BLaER1 (cell line): ENCODE results near the gene PPM1E.
"Not testable (repeated sequence)": the region's sequence is repeated elsewhere in the genome, so short reads cannot be mapped to it uniquely, and the experiment has no call there.

Experiments
- H3K27ac ChIP-seq: shearing (Covaris generic); formaldehyde crosslinking; 2 replicates; pipeline ENCODE4 v1.8.1; 2022
- H3K27me3 ChIP-seq: shearing (Covaris generic); formaldehyde crosslinking; 2 replicates; pipeline ENCODE4 v1.8.1; 2022
- H3K36me3 ChIP-seq: shearing (Covaris generic); formaldehyde crosslinking; 2 replicates; pipeline ENCODE4 v1.8.1; 2022
- H3K4me1 ChIP-seq: shearing (Covaris generic); formaldehyde crosslinking; 2 replicates; pipeline ENCODE4 v1.8.1; 2022
- H3K4me2 ChIP-seq: shearing (Covaris generic); formaldehyde crosslinking; 2 replicates; pipeline ENCODE4 v1.8.1; 2022
- H3K4me3 ChIP-seq: shearing (Covaris generic); formaldehyde crosslinking; 2 replicates; pipeline ENCODE4 v1.8.1; 2022
- H3K9ac ChIP-seq: shearing (Covaris generic); formaldehyde crosslinking; 2 replicates; pipeline ENCODE4 v1.8.1; 2022
- H3K9me3 ChIP-seq: shearing (Covaris generic); formaldehyde crosslinking; 2 replicates; pipeline ENCODE4 v1.8.1; 2022
- H4K20me1 ChIP-seq: shearing (Covaris generic); formaldehyde crosslinking; 2 replicates; pipeline ENCODE4 v1.8.1; 2022
- Cebpa-rat ChIP-seq: shearing (Covaris generic); IDR thresholded peaks from 2 replicates; pipeline ENCODE4 v1.8.1; 2022

Gene PPM1E

DNA sequence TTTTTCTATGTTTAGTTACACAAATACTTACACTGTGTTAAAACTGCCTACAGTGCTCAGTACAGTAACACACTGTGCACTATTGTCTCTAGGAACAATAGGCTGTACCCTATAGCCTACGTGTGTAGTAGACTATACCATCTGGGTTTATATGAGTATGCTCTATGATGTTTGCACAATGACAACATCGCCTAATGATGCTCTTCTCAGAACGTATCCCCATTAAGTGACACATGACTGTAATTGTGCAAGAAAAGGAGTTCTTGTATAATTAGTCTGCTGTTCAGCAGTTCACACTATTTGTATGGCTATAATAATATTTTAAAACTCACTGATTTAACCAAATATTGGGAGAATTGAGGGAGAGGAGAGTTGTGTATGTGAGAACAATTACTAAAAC lies 177.3 kb downstream of the PPM1E start:
- TF ChIP-seq Cebpa-rat, result no peak
- H3K4me2 ChIP-seq, result no peak overlapping the region
- H3K27ac ChIP-seq, result no peak overlapping the region
- no peaks in the 10 kb centered on the region for H4K20me1 ChIP-seq
- H3K9me3 ChIP-seq, result no peaks in the 10 kb centered on the region
- no peak overlapping the region for H3K9ac ChIP-seq
- no peak overlapping the region for H3K4me3 ChIP-seq
- H3K4me1 ChIP-seq, result no peaks in the 10 kb centered on the region
- H3K36me3 ChIP-seq, result no peaks in the 10 kb centered on the region
- H3K27me3 ChIP-seq, result no peaks in the 10 kb centered on the region

DNA sequence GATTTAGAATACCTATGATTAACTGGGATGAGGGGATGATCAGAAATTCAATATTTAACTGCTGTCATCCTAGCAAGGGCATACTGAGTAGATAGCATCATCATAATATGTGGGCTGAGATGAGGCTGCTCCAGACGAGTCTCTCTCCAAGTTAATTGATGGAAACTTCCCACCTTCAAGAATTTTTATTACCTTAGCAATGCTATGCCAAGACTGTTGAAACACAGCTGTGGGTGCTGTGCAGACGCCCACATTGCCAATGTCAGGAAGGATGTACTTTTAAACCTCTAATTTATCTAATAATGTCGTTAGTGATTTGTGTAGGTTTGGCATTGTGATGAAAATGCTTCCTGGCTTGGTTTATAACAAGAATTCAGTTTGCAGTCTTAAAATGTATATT lies 180.6 kb downstream of the PPM1E start:
- no peaks in the 10 kb centered on the region for H3K27me3 ChIP-seq

DNA sequence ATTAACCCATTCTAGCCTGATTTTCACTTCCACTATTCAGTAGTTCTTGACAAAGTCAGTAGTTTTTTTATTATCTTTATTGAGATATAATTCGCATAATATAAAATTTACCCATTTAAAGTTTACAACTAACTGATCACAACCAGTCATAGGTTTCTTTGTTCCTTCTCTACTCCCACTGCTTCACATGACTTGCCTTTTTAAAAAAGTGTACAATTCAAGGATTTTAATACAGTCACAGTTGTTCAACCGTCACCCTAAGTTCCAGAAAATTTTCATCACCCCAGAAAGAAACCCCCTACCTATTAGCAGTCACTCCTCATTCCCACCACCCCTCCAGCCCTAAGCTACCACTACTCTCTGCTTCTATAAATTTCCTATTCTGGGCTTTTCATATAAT lies 188.5 kb downstream of the PPM1E start:
- H3K4me3 ChIP-seq, result no peak overlapping the region
- TF ChIP-seq Cebpa-rat, result no peak
- H3K36me3 ChIP-seq, result no peaks in the 10 kb centered on the region
- H3K9ac ChIP-seq, result no peak overlapping the region
- H4K20me1 ChIP-seq, result no peaks in the 10 kb centered on the region
- no peak overlapping the region for H3K4me2 ChIP-seq
- H3K9me3 ChIP-seq, result peaks cover 17% of the 10 kb centered on the region
- no peak overlapping the region for H3K27ac ChIP-seq
- no peaks in the 10 kb centered on the region for H3K27me3 ChIP-seq
- H3K4me1 ChIP-seq, result 0 out of 2 replicates have a peak, but pooled peaks cover 5% of the 10 kb centered on the region

More for the DNA sequence above, 180.6 kb downstream of the PPM1E start:
- no peak for TF ChIP-seq Cebpa-rat
- Histone ChIP-seq H3K27ac (no peak overlapping the region), H3K36me3 (no peaks in the 10 kb centered on the region), H3K4me2 (no peak overlapping the region), H3K9ac (no peak overlapping the region), H3K4me1 (no peaks in the 10 kb centered on the region), H4K20me1 (no peaks in the 10 kb centered on the region), H3K4me3 (no peak overlapping the region), H3K9me3 (no peaks in the 10 kb centered on the region)

DNA sequence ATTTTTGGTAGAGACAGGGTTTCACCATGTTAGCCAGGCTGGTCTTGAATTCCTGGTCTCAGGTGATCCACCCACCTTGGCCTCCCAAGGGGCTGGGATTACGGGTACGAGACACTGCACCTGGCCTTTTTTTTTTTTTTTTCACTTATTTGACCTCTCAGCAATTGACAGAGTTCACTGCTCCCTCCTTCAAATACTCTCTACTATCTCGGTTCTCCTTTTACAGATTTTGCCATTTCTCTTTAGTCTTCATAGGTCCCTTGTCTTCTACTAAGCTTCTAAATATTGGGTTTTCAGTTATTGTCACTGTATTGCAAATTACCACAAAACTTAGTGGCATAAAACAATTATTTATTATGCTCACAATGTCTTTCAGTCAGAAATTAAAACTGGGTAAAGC lies 191.8 kb downstream of the PPM1E start:
- no peaks in the 10 kb centered on the region for H4K20me1 ChIP-seq
- no peak overlapping the region for H3K27ac ChIP-seq
- no peak overlapping the region for H3K4me3 ChIP-seq
- H3K4me1 ChIP-seq, result 0 out of 2 replicates have a peak, but pooled peaks cover 5% of the 10 kb centered on the region
- no peak overlapping the region for H3K9ac ChIP-seq
- H3K36me3 ChIP-seq, result peaks cover 8% of the 10 kb centered on the region
- peaks cover 50% of the 10 kb centered on the region for H3K9me3 ChIP-seq
- no peak for TF ChIP-seq Cebpa-rat
- H3K27me3 ChIP-seq, result no peaks in the 10 kb centered on the region
- H3K4me2 ChIP-seq, result no peak overlapping the region

DNA sequence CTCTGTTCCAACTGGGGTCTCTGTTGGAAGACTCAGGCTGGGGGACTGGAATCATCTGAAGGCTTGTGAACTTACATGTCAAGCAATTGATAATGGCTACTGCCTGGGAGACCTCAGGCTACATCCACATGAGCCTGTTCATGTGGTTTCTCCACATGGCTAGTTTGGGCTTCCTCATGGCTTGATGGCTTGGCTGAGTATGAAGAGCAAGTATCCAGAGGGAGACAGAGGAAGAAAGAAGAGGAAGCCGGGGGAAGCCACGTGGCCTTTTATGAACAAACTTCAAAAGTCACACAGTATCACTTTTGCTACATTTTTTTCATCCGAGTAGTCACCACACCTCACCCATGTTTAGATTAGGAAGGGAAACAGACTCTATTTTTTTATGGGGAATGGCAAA lies 192.2 kb downstream of the PPM1E start:
- no peak overlapping the region for H3K27ac ChIP-seq

DNA sequence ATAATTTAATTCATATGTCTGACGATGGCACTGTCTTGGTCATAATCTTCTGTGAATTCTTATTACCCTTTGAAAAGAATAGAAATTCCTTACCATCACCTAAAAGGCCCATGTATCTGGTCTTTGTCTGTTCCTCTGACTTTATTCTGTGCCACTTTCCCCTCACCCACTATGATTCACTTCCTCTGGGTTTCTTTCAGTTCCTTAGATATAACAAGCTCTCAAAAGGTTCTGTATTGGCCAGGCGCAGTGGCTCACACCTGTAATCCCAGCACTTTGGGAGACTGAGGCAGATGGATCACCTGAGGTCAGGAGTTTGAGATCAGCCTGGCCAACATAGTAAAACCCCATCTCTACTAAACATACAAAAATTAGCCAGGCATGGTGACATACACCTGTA lies 198.7 kb downstream of the PPM1E start:
- H3K9me3 ChIP-seq, result peaks cover 38% of the 10 kb centered on the region
- H3K4me3 ChIP-seq, H3K27me3 ChIP-seq, H3K27ac ChIP-seq, H3K36me3 ChIP-seq, H3K4me1 ChIP-seq, H4K20me1 ChIP-seq, H3K9ac ChIP-seq, H3K4me2 ChIP-seq: not testable (repeated sequence)

More for the DNA sequence above, 192.2 kb downstream of the PPM1E start:
- Histone ChIP-seq H4K20me1 (no peaks in the 10 kb centered on the region), H3K36me3 (peaks cover 9% of the 10 kb centered on the region), H3K27me3 (no peaks in the 10 kb centered on the region), H3K4me1 (0 out of 2 replicates have a peak, but pooled peaks cover 5% of the 10 kb centered on the region), H3K4me3 (no peak overlapping the region), H3K4me2 (peak overlapping the region; percentile 5; the same call in 1 of the 2 replicates), H3K9me3 (peaks cover 52% of the 10 kb centered on the region), H3K9ac (no peak overlapping the region)
- no peak for TF ChIP-seq Cebpa-rat

DNA sequence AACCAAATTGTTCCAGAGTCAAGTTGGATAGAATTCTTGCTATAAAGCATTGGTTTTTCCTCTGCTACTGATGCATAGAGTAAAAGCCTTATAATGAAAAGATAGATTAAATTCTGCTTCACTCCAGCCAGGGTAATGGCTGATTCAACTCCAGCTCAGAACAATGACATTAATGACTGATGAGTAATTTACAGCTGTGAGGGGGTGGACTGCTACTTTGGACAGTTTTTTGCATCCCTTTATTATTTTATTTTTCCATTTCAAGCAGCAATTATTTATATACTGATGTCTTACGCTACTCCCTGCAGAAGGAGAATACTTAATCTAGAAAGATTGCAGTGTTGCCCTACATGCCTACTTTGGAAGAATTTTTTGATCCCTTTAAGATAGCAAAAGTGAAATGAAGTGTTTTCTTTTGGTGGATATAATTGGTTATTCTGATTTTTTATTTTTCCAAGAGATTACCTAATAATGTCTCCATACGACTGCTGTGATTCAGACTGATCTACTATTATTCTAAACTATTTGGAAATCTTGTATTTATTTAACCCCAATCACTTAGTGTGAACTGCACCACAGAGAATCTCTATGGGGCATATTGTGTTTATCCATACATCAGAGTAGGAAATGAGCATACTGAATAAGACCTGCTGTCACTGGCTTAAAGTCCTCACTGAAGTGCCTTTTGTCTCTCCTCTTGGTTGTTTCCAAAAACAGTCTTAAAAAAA lies 201.5 kb downstream of the PPM1E start:
- Histone ChIP-seq H3K4me2 (no peak overlapping the region), H3K4me1 (no peaks in the 10 kb centered on the region), H3K36me3 (peaks cover 3% of the 10 kb centered on the region; the same call in 1 of the 2 replicates), H3K9ac (no peak overlapping the region), H4K20me1 (no peaks in the 10 kb centered on the region), H3K9me3 (peaks cover 10% of the 10 kb centered on the region; the same call in 1 of the 2 replicates), H3K27me3 (no peaks in the 10 kb centered on the region), H3K27ac (no peak overlapping the region), H3K4me3 (no peak overlapping the region)
- no peak for TF ChIP-seq Cebpa-rat

DNA sequence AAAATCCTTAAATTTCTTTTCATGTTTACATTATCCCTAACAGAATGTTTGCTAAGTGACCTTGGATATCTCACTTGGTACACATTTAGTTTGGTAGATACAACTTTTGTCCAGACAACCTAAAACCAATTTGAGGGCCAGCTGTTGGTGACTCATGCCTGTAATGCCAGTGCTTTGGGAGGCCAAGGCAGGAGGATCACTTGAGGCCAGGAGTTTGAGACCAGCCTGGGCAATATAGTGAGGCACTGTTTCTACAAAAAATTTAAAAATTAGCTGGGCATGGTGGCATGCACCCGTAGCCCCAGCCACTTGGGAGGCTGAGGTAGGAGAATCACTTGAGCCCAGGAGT lies 202.0 kb downstream of the PPM1E start:
- H3K4me1 ChIP-seq, H3K27me3 ChIP-seq, H3K36me3 ChIP-seq, H3K4me3 ChIP-seq, H3K9me3 ChIP-seq, H3K27ac ChIP-seq, H3K4me2 ChIP-seq, H4K20me1 ChIP-seq, H3K9ac ChIP-seq: not testable (repeated sequence)

DNA sequence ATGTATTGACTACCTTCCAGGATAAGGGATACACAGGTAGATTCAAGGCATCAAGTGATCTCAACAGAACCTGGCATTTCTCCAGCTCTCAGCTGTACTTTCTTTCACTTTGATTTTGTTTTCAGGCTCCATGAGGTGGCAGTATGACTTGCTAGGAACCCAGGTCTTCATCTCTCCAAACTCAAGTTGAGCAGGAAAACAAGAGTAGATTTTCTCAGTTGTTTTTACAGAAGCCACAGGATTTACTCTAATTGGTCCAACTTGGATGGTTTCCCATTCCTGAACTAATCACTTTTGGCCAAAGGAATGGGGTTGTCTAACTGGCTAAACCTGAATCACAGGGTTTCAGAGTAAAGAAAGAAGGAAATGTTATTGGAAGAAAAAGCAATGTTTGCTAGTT lies 204.4 kb downstream of the PPM1E start:
- H3K36me3 ChIP-seq, result no peaks in the 10 kb centered on the region
- TF ChIP-seq Cebpa-rat, result no peak
- H3K4me2 ChIP-seq, result no peak overlapping the region

DNA sequence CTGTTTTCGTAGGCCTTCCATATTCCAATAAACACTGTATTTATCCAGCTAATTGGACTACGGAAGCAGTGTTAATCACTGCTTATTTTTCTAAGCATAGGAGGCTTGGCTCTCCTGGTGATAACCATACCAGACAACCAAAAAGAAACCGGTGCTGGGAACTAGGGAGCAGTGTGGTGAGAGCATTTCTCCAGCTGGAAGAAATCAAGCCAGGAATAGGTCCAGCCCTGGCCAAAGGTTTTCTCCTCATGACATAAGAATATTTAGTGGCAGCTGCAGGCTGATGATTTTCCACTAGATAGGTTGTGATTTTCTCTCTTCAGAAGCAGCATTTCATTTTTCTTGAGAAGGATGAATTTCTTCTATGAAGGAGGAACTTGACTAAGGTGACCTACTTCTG lies 209.6 kb downstream of the PPM1E start:
- no peak overlapping the region for H3K27ac ChIP-seq
- H3K4me3 ChIP-seq, result no peak overlapping the region
- no peaks in the 10 kb centered on the region for H4K20me1 ChIP-seq
- H3K4me2 ChIP-seq, result no peak overlapping the region
- H3K27me3 ChIP-seq, result no peaks in the 10 kb centered on the region
- no peaks in the 10 kb centered on the region for H3K36me3 ChIP-seq
- TF ChIP-seq Cebpa-rat, result no peak
- no peaks in the 10 kb centered on the region for H3K9me3 ChIP-seq
- peaks cover 17% of the 10 kb centered on the region for H3K4me1 ChIP-seq
- H3K9ac ChIP-seq, result no peak overlapping the region

More for the DNA sequence above, 204.4 kb downstream of the PPM1E start:
- Histone ChIP-seq H3K4me3 (no peak overlapping the region), H3K27ac (no peak overlapping the region), H3K9me3 (no peaks in the 10 kb centered on the region), H4K20me1 (no peaks in the 10 kb centered on the region), H3K27me3 (no peaks in the 10 kb centered on the region), H3K4me1 (no peaks in the 10 kb centered on the region), H3K9ac (no peak overlapping the region)

DNA sequence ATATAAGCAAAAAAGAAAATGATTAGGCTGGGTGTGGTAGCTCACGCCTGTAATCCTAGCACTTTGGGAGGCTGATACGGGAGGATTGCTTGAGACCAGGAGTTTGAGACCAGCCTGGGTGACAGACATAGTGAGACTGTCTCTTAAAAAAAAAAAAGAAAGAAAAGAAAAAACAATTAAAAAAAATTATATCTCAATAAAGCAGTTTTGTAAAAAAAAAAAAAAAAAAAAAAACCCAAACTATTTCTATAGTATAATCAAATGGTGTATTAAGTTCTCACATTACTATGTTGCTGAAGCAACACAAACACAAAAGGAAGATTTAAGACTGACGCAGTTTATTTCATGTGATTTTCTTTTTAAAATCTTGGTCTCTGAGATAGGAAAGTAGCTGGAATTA lies 210.6 kb downstream of the PPM1E start:
- TF ChIP-seq Cebpa-rat, result no peak
- Histone ChIP-seq H3K9ac (no peak overlapping the region), H3K9me3 (no peaks in the 10 kb centered on the region), H3K4me1 (peaks cover 17% of the 10 kb centered on the region), H3K36me3 (no peaks in the 10 kb centered on the region), H3K27ac (no peak overlapping the region), H4K20me1 (no peaks in the 10 kb centered on the region), H3K27me3 (no peaks in the 10 kb centered on the region), H3K4me2 (no peak overlapping the region), H3K4me3 (no peak overlapping the region)
